Renal pelvis (tissue), 4 donors: Measurements from ENCODE around the gene PROX2. TPM values are rescaled to one million over a fixed set of nuclear protein-coding genes. Genes with fewer than 3 reads are reported as not detected.

Experiments used
- DNase-seq: peaks from one replicate; pipeline ENCODE4 v3.0.0-alpha.2; 2013
- polyA plus RNA-seq, 3 donors: library from polyadenylated mRNA; unstranded; fragments of 120-200 nt; gene quantifications; one replicate each; pipeline ENCODE4 v1.2.1, GENCODE V29; 2013; ENCODE audit not compliant: insufficient read length in 3 of 3

The PROX2 gene
- polyA plus RNA-seq, 3 donors = 0.63 to 3.3 (median 2.8) TPM

GRCh38 chr14:74909501-74909900 lies 33.6 kb upstream of the PROX2 start:
- no peak for DNase-seq

- no peak for DNase-seq
Measured at GRCh38 chr14:74908861-74909341, 33.0 kb upstream of the PROX2 start.

- DNase-seq = no peak
Measured at GRCh38 chr14:74907744-74908143, 31.8 kb upstream of the PROX2 start.

- no peak for DNase-seq
Measured at GRCh38 chr14:74906925-74907521, 31.1 kb upstream of the PROX2 start.

- no peak for DNase-seq
Measured at GRCh38 chr14:74905595-74906142, 29.7 kb upstream of the PROX2 start.

GRCh38 chr14:74904635-74905503 lies 28.9 kb upstream of the PROX2 start:
- no peak for DNase-seq

- no peak for DNase-seq
Measured at GRCh38 chr14:74902941-74903705, 27.2 kb upstream of the PROX2 start.

GRCh38 chr14:74898694-74899093 lies 22.7 kb upstream of the PROX2 start:
- DNase-seq = no peak

GRCh38 chr14:74898083-74898482 lies 22.1 kb upstream of the PROX2 start:
- no peak for DNase-seq

GRCh38 chr14:74897642-74898041 lies 21.7 kb upstream of the PROX2 start:
- DNase-seq = no peak

- no peak for DNase-seq
Measured at GRCh38 chr14:74896400-74896799, 20.5 kb upstream of the PROX2 start.

- DNase-seq = no peak
Measured at GRCh38 chr14:74893614-74894091, 17.7 kb upstream of the PROX2 start.

- DNase-seq = no peak
Measured at GRCh38 chr14:74892745-74893144, 16.8 kb upstream of the PROX2 start.

- no peak for DNase-seq
Measured at GRCh38 chr14:74891870-74892269, 15.9 kb upstream of the PROX2 start.

GRCh38 chr14:74890262-74890661 lies 14.3 kb upstream of the PROX2 start:
- DNase-seq = no peak

- no peak for DNase-seq
Measured at GRCh38 chr14:74888164-74889158, 12.5 kb upstream of the PROX2 start.

GRCh38 chr14:74886001-74886400 lies 10.1 kb upstream of the PROX2 start:
- no peak for DNase-seq

GRCh38 chr14:74882103-74882920 lies 6.4 kb upstream of the PROX2 start:
- peak; percentile 39 for DNase-seq

GRCh38 chr14:74881431-74882102 lies 5.6 kb upstream of the PROX2 start, which contains the start of gene DLST:
DLST (plus strand) TSS chr14:74881916; CDS start chr14:74881954, 38 bp downstream.
- peak; percentile 86 for DNase-seq
